NCI-H345 treated with DMSO at 0.1 percent for 48 hours (cell line): ENCODE results near the gene FFAR1.

ENCODE experiments used
- DNase-seq: peaks from one replicate; lab custom pipeline; 2025; ENCODE audit not compliant: unreplicated experiment; lab: John Stamatoyannopoulos, UW

Gene FFAR1

DNA sequence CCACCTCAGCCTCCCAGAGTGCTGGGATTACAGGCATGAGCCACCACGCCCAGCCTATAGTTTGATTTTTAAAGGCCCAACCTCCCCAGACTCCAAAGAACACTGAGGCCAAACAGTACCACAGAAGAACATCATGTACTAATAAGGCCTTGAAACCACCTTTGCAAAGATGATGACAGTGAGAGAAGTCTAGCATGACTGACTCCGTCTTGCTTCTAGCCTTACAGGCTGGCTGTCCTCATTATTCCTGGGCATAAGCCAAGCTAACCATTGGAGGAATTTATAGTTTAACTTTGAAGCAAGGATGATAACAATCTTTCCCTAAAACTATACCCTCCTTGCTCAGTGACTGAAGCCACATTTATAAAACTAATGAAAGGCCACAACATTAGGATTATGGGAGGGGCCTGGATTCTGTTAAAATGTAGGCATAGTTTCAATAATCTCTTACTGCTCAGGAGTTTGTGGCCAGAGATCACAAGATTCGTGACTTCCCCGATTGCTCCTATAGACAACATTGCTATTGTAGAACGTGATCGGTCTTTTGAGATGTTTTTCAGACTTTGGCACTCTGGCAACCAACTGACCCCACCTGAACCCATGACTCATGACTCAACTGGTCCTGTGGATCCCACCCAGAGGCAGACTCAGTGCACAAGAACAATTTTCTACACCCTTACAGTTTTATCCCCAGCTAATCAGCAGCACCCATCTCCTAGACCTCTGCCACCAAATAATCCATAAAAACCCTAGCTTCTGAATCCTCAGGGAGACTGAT, 40.8 kb downstream of the FFAR1 start:
- DNase-seq, result no peak

DNA sequence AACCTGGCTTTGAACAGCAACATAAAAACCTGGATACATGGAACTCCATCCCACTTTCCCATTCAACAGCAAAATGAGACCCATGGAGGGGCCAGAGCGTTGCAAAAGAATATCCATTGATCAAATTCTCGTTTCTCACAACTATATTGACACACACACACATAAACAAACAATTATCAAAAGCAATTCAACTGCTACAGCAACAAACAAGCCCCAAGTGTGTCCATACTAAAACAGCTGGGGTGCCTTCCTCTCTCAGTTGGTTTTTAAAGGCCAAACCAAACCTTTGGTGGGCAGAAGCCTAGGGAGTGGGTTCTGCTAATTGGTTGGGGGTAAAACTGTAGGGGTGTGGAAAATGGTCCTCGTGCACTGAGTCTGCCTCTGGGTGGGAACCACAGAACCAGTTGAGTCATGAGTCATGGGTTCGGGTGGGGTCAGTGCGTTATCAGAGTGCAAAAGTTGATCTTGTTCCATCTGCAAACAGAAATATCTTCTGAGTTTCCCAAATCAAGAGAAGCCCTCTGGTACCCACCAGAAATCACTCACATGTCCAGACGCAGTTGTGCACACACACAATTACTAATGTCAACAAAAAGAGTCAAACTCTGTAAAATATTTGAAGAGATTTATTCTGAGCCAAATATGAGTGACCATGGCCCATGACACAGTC, 41.6 kb downstream of the FFAR1 start:
- DNase-seq, result no peak

DNA sequence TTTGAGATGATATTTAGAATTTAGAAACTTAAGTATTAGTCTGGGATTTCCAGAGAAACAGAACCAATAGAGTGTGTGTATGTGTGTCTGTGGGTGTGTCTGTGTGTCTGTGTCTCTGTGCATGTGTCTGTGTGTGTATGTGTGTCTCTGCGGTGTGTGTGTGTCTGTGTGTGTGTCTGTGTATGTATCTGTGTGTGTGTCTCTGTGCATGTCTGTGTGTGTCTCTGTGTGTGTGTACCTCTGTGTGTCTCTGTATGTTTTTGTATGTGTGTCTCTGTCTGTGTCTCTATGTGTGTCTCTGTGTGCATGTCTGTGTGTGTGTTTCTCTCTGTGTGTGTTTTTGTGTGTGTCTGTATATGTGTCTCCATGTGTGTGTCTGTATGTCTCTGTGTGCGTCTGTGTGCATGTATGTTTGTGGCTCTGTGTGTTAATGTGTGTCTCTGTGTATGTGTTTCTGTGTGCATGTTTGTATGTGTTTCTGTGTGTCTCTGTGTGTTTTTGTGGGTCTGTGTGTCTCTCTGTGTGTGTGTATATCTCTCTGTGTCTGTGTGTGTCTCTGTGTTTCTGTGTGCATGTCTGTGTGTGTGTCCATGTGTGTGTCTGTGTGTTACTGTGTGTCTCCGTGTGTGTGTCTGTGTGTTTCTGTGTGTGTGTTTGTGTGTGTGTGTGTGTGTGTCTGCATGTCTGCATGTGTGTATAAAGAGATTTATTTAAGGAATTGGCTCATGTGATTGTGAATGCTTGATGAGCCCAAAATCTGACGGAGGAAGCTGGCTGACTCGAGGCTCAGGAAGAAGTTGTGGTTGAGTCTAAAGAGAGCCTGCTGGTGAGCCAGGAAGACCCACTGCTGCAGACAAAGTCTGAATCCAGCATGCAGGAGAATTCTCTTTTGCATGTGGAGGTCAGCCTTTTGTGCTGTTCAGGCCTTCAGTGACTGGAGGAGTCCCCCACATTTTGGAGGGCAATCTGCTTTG, 45.3 kb downstream of the FFAR1 start:
- DNase-seq, result no peak

DNA sequence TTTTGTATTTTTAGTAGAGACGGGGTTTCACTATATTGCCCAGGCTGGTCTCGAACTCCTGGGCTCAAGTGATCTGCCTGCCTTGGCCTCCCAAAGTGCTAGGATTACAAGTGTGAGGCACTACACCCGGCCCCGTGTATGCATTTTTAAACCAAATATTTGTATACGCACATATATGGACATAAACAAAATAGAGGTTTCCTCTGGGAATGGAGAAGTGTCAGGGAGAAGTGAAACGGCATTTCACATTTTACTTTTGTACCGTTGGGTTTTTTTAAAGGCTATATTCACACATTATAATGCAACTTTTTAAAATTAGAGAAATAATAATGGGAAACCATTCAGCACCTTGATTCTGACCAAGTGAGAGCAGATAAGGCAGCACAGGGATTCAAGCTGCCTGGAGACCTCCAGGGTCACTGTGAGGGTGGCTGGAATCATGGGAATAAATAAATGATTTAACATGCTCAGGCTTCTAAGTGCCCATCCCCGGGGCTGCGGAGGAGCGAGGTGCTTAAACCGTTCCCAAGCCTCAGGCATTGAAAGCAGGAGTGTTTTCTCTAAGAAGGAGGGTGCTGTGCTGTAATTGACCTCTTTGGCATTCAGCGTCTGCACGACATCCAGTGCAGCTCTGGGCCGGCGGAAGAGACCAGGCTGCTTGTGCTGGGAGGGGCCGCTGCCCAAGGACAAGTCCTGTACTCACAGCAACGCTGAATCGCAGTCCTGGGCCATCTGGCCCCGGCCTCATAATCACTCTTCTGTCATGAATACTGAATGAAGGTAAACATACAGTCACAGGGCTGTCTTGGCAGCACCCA, 47.9 kb downstream of the FFAR1 start:
- no peak for DNase-seq

DNA sequence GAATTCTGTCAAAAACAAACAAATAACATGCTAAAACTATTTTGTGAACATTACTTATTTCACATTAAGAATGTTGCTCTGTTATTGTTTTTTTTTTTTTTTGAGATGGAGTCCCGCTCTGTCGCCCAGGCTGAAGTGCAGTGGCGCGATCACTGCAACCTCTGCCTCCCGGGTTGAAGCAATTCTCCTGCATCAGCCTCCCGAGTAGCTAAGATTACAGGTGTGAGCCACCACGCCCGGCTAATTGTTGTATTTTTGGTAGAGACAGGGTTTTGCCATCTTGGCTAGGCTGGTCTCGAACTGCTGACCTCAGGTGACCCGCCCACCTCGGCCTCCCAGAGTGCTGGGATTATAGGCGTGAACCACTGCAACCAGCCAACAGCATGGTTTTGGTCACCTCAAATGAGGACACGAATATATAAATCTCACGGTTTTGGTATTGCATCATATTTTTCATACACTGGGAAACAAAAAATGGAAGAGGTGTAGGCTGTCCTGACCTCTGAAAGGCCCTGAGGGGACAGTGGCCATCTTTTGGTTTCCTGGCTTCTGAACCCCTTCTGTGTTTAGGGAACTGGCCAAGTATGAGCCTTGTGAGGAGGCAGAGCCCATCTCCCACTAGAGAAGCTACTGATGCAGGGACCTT, 48.7 kb downstream of the FFAR1 start:
- DNase-seq, result no peak

DNA sequence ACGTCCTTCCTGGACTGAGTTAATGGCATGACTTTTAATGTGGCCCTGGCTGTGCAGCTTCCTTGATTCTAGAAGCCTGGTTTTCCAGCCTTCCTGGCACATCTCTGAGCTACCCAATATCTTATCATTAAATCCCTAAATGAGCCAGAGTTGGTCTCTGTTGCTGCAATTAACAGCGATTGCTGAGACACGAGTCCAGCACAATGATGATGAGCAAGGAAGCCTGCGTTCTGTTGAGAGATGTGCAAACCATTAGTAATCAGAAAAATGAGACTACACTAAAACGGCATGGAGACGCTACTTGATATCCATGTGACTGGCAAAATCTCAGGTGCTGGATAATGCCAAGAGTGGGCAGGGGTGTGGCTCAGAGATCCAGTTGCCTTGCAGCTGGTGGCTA, 49.4 kb downstream of the FFAR1 start:
- DNase-seq, result no peak
